Left renal cortex interstitium (tissue), 4 donors: ENCODE data around the gene PPID. TPM values are rescaled to one million over a fixed set of nuclear protein-coding genes. Genes with fewer than 3 reads are reported as not detected.
"Not testable (repeated sequence)": the region's sequence is repeated elsewhere in the genome, so short reads cannot be mapped to it uniquely, and the experiment has no call there.

ENCODE experiments used
- DNase-seq, 4 donors: peaks; one replicate each; pipeline ENCODE4 v3.0.0-alpha.2; 2013; ENCODE audit warnings: low read depth in 4 of 4, low spot score in 2 of 4, missing footprints in 1 of 4
- polyA plus RNA-seq, 4 donors: library from polyadenylated mRNA; unstranded; fragments of 120-200 nt; gene quantifications; one replicate each; pipeline ENCODE4 v1.2.1, GENCODE V29; 2013; ENCODE audit not compliant: insufficient read length in 4 of 4

PPID gene
- polyA plus RNA-seq, 4 donors, result 54.5 to 81.2 (median 68.0) TPM

DNA sequence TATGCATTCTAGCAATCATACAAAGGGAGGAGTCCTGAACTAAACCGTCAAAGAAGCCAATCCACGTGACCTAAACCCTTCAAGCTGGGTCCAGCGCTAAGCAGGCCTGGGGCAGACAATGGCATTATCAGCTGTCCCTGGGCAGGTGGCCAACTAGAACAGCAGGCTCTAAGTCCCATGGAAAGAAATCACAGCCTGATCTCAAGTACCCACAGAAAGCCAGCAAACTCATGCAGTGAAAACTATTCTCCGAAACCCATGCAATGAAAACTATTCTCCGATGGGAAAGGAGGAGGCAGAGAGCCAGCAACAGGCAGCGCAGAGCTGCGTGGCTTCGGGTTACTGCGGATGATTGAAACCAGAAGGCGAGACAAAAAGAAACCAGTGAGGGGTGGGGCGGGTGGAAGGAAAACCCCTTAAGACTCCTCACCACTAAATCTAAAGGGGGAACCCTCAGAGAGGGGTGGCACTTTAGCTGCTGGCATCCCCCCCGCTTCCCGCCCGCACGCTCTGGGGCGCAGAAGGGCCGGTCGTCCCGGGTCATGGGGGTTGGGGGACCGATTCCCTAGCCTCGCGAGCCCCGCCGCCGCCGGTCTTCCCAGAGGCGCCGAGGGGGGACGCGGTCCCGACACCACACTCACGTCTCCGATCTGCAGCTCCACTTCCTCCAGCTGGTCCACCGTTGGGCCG lies 52.1 kb downstream of the PPID start:
- peak; percentile 60 to 70 (median 64) for DNase-seq

DNA sequence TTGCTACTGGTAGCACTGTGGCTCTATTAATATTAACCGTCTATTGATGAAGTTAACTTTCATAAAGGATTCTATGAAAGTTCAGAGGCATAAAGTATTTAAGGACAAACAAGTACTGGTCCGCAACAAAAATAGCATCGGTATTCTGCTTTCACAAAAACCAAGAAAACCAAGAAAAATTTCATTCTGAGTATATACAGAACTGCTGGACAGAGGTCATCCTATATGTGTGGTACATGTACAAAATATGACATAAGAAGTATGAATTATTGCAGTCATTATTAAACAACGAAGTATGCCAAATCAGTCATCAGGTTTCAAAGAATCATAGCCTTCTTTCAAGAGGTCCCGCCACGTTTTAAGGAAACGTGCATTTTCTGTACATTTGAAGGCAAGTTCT lies 53.9 kb downstream of the PPID start:
- DNase-seq, result no peak

DNA sequence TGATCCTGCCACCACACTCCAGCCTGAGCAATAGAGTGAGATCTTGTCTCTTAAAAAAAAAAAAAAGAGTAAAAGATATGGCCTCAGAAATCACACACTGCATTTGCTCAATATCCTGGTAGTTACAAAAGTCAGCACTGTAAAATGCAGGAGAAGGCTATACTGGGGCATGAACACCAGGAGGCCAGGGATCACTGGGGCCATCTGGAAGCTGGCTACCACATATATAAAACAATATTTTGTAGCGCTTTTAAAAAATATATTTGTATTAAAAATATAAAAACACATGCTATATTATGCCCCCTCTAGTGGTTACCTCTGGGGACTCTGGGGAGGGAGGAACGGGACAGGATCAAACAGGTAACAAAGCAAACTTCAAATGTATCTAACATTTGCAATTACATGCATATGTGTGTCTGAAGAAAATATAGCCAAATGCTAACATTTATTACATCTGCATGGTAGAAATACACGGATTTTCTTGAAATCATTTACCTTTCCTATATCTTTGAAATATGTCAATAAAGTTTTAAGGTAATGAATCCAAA lies 55.5 kb downstream of the PPID start:
- no peak for DNase-seq

DNA sequence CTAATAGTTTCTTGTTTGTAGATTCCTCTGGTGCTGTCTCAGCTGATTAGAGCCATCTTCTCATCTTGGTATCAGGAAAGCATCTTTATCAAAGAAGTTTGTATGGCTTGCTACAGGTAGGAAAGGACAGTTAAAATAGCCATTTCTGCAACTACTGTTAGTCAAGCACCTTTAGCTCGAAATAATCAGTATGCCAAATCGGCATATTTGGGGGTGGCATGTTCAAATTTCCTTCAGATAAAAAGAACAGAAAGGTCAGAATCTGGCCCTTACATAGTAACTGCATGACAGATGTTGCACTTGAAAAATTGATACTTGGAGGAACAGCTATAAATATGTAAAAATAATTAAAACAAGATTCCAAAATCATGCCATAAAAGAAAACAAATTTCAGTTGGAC lies 56.3 kb downstream of the PPID start:
- no peak for DNase-seq

DNA sequence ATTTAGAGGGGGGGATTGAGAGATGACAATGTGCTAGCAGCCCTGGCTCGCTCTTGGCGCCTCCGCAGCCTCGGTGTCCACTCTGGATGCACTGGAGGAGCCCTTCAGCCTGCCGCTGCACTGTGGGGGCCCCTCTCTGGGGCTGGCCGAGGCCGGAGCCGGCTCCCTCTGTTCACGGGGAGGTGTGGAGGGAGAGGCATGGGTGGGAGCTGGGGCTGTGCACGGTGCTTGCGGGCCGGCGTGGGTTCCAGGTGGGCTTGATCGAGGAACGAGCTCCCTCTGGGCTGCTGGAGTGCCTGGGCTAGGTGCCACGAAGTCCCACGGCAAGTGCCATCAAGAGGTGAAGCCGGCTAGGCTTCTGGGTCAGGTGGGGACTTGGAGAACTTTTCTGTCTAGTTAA lies 58.4 kb downstream of the PPID start:
- no peak for DNase-seq

DNA sequence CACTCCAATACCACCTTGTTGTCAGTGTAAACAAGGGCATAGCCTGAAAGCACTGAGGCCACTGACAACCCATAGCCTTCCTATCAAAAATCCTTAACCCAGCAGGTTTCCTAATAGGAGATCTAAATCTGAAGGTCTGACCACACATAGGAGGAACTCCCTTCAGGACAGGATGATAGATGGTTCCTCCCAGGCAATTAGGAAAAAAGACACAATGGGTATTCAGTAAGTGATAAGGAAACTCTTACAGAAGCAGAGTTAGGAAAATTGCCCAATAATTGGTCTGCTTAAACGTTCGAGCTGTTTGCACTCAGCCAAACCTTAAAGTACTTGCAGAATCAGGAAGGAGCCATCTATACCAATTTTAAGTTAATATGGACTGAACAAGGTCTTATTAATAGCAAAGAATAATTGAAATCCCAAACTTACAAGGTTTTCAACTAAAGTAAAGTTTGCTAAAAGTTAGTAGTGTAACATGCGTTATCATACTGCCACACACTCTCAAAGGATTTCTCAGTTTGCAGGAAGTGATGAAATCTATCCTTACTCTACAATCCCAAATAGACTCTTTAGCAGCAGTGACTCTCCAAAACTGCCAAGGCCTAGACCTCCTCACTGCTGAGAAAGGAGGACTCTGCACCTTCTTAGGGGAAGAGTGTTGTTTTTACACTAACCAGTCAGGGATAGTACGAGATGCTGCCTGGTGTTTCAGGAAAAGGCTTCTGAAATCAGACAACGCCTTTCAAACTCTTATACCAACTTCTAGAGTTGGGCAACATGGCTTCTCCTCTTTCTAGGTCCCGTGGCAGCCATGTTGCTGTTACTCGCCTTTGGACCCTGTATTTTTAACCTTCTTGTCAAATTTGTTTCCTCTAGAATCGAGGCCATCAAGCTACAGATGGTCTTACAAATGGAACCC lies 59.2 kb downstream of the PPID start:
- DNase-seq, result not testable (repeated sequence)

DNA sequence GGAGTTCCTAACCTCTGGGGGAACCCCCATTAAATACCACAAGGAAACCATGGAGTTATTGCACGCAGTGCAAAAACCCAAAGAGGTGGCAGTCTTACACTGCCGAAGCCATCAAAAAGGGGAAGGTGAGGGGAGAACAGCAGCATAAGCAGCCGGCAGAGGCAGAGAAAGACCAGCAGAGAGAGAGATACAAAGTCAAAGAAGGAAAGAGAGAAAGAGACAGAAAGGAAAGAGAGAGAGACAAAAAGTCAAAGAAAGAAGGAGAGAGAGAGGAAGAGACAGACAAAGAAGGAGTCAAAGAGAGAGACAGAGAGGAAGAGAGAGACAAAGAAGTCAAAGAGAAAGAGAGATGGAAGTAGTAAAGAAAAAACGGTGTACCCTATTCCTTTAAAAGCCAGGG lies 59.9 kb downstream of the PPID start:
- not testable (repeated sequence) for DNase-seq

Other genes starting within 250 kb of the PPID start
- under 1 TPM; 0.32 to 0.44 (median 0.36) TPM for gene RXFP1, start 201.5 kb downstream of the PPID start, polyA plus RNA-seq
- 10 to 100 TPM; 18.1 to 21.6 (median 20.6) TPM for gene C4orf46, start 51.5 kb downstream of the PPID start, polyA plus RNA-seq
- gene ETFDH, start 51.1 kb downstream of the PPID start, polyA plus RNA-seq, result 10 to 100 TPM; 23.2 to 40.8 (median 31.9) TPM
- 10 to 100 TPM; 43.9 to 49.2 (median 46.0) TPM for gene FNIP2, start 45.6 kb upstream of the PPID start, polyA plus RNA-seq